T-helper 1 cell treated with Interleukin-12 subunit alpha and Interleukin-12 subunit beta and Interleukin-4 antibody, amounts not matched to agents 30 μg/mL and 1 μg/mL, for 36 hours (primary cell): ENCODE data around the gene RAB35.
"Not testable (repeated sequence)": the region's sequence is repeated elsewhere in the genome, so short reads cannot be mapped to it uniquely, and the experiment has no call there.

Source experiments
- H3K27ac Mint-ChIP-seq: one replicate; pipeline ENCODE4 v1.8.0; 2021; ENCODE audit warnings: mild to moderate bottlenecking, mixed read lengths
- H3K27me3 Mint-ChIP-seq: one replicate; pipeline ENCODE4 v1.8.0; 2021; ENCODE audit warnings: low read depth, mixed read lengths
- H3K36me3 Mint-ChIP-seq: one replicate; pipeline ENCODE4 v1.8.0; 2021; ENCODE audit warnings: low read depth, mixed read lengths
- H3K4me1 Mint-ChIP-seq: one replicate; pipeline ENCODE4 v1.8.0; 2021; ENCODE audit warnings: low read depth, mixed read lengths
- H3K4me3 Mint-ChIP-seq: one replicate; pipeline ENCODE4 v1.8.0; 2021; ENCODE audit warnings: mild to moderate bottlenecking, moderate library complexity, mixed read lengths
- H3K9me3 Mint-ChIP-seq: one replicate; pipeline ENCODE4 v1.8.0; 2021; ENCODE audit warnings: mixed read lengths

Gene RAB35

GRCh38 chr12:120055231-120056000, 61.1 kb downstream of the RAB35 start:
- no peaks in the 10 kb centered on the region for H3K9me3 Mint-ChIP-seq

GRCh38 chr12:120054293-120054692, 62.3 kb downstream of the RAB35 start:
- Mint-ChIP-seq H3K4me1 (peaks cover 13% of the 10 kb centered on the region), H3K36me3 (peaks cover 11% of the 10 kb centered on the region), H3K27me3 (no peaks in the 10 kb centered on the region), H3K9me3 (no peaks in the 10 kb centered on the region), H3K27ac (no peak overlapping the region), H3K4me3 (no peak overlapping the region)

More at GRCh38 chr12:120055231-120056000, 61.1 kb downstream of the RAB35 start:
- no peak overlapping the region for H3K27ac Mint-ChIP-seq
- H3K4me3 Mint-ChIP-seq: no peak overlapping the region
- H3K27me3 Mint-ChIP-seq: no peaks in the 10 kb centered on the region
- peaks cover 11% of the 10 kb centered on the region for H3K36me3 Mint-ChIP-seq
- peaks cover 11% of the 10 kb centered on the region for H3K4me1 Mint-ChIP-seq

GRCh38 chr12:120051535-120051934, 65.0 kb downstream of the RAB35 start:
- peaks cover 13% of the 10 kb centered on the region for H3K36me3 Mint-ChIP-seq
- no peak overlapping the region for H3K27ac Mint-ChIP-seq
- H3K9me3 Mint-ChIP-seq: no peaks in the 10 kb centered on the region
- no peak overlapping the region for H3K4me3 Mint-ChIP-seq
- H3K4me1 Mint-ChIP-seq: peaks cover 21% of the 10 kb centered on the region
- H3K27me3 Mint-ChIP-seq: no peaks in the 10 kb centered on the region

GRCh38 chr12:120049426-120049825, 67.1 kb downstream of the RAB35 start:
- Mint-ChIP-seq H3K4me1 (peaks cover 24% of the 10 kb centered on the region), H3K27ac (no peak overlapping the region), H3K9me3 (peaks cover 1% of the 10 kb centered on the region), H3K4me3 (no peak overlapping the region), H3K36me3 (peaks cover 23% of the 10 kb centered on the region), H3K27me3 (no peaks in the 10 kb centered on the region)

GRCh38 chr12:120048263-120048662, 68.3 kb downstream of the RAB35 start:
- Mint-ChIP-seq H3K4me1 (peaks cover 20% of the 10 kb centered on the region), H3K4me3 (no peak overlapping the region)

GRCh38 chr12:120047072-120047471, 69.5 kb downstream of the RAB35 start:
- Mint-ChIP-seq H3K9me3 (peaks cover 4% of the 10 kb centered on the region), H3K36me3 (peaks cover 23% of the 10 kb centered on the region), H3K4me3 (no peak overlapping the region), H3K27me3 (no peaks in the 10 kb centered on the region), H3K4me1 (peaks cover 16% of the 10 kb centered on the region), H3K27ac (no peak overlapping the region)

More at GRCh38 chr12:120048263-120048662, 68.3 kb downstream of the RAB35 start:
- Mint-ChIP-seq H3K27me3 (no peaks in the 10 kb centered on the region), H3K9me3 (peaks cover 4% of the 10 kb centered on the region), H3K36me3 (peaks cover 25% of the 10 kb centered on the region), H3K27ac (no peak overlapping the region)

GRCh38 chr12:120045367-120045766, 71.2 kb downstream of the RAB35 start:
- H3K27ac Mint-ChIP-seq, H3K27me3 Mint-ChIP-seq, H3K4me3 Mint-ChIP-seq, H3K9me3 Mint-ChIP-seq: not testable (repeated sequence)
- Mint-ChIP-seq H3K4me1 (peaks cover 21% of the 10 kb centered on the region), H3K36me3 (peaks cover 25% of the 10 kb centered on the region)
